Anterior cingulate cortex (tissue), 58 donors: ENCODE measurements around the gene B3GNT5.

Experiments used
- DNase-seq, 58 donors: peaks; one replicate each; lab custom pipeline; 2025; lab: John Stamatoyannopoulos, UW

Gene B3GNT5

DNA sequence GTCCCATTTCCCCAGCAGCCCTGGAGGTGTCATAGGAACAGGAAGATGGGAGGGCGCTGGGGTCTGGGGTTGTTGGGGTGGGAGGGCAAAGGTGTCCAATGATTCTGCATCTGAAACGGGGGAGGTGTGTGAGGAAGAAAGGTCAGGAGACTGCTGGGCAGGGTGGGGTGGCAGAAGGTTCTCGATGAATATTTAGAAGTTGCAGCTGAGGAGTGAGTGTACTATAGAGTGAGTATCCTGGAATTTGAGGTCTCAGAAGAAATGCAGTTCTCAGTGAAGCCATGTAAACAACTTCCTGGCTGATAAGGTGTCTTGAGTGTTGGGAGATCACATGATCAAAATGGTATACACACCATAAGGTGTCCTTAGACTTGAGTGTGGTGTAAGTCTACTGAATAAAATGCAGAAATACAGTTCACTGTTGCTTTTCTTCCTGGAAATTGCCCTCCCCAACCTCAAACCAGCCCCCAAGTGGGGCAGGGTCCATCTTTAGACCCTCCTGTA, 9.9 kb downstream of the B3GNT5 start:
- DNase-seq, result no peak

DNA sequence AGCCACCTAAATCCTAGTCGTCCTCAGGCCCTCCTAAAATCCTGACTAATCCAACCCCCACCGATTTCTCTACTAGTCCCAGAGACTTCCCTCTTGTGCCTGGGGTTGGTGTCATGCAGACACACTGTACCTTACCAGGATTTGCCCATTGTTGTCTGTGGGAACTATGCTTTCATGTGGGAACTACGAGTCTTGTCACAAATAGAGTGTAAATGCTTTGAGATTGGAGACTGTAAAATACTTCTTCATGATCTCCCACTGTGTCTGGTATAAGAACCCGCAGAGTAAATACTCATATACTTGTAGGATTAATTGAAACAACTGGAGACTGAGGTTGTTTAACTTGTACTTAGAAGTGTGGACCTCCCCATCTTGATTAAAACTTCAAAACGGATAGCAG, 11.2 kb downstream of the B3GNT5 start:
- no peak for DNase-seq

DNA sequence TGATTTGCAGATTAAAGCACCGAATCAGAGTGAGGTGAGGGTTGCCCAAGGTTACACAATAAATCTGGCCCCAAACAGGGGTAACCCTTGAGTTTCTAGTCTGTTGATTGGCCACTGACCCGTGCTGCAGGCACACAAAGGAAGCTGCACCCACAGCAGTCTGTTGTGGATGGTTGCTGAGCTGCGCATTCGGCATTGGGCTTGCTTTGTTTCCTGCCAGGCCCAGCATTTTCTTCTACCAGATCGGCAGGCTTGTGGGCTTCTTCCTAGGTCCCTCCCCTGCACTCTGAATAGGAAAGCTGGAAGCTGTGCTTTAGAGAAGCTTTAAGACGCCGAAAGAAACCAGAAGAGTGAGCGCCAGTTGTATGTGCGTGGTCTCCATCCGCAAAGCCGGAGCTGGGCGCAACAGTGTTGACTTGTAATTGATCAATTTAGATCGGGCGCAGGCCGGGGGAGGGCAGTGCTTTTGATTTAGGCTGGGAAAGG, 12.1 kb downstream of the B3GNT5 start:
- peak in 21 of 58 donors; percentile 19 to 72 (median 26) for DNase-seq

- peak in 6 of 58 donors; percentile 2 to 56 (median 20) for DNase-seq
These were observed 12.9 kb downstream of the B3GNT5 start for GRCh38 chr3:183265834-183266417.

DNA sequence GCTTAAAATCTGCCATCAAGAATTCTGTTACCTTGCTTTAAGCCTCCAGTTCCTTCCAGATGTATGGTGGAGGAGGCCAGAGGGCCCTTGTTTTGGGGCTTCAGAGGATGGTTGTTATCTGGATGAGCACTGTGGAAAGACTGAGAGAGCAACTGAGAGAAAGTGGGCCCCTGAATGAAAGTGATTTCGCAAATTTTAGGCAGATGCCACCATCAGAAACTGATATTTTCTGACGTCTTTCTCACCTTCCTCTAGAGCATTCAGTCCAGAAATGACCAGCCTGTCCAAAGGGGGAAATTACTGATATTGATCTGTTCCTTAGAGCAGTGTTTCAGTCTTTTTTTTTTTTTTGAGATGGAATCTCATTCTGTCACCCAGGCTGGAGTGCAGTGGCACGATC, 13.4 kb downstream of the B3GNT5 start:
- DNase-seq, result no peak

DNA sequence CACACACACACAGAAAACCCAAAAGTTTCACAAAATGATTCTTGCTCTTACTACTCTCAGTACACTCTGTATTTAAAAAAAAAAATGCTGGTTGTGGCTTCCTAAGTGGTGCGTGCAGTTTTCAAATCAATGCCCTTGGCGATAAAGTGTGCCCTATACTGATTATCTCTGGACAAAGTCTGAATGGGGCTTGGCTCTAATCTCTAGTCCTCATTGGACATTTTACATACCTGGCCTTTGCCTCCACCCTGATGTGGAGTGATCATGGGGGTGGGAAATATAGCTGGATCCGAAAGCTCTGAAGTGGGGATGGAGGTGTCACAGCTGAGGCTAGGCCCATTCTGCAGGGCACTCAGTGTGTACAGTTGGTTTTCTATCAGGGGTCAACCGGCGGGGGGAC, 14.1 kb downstream of the B3GNT5 start:
- DNase-seq, result no peak

DNA sequence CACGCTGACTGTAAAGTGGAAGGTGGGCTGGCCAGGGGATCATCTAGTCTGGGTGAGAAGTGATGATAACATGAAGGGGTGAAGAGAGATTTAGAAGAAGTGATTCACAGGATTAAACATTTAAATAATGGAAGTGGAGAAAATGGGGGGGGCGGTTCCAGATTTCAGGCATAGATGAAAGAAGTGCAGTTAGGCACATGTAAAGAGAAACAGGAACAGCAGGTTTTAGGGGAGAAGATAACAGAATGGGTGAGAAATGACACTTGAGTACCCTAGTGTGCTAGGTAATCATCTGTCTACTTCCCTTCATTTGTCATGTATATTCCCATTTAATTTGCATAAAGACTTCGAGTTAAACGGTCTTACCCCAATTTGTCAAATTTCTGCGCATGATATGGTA, 15.3 kb downstream of the B3GNT5 start:
- no peak for DNase-seq

DNA sequence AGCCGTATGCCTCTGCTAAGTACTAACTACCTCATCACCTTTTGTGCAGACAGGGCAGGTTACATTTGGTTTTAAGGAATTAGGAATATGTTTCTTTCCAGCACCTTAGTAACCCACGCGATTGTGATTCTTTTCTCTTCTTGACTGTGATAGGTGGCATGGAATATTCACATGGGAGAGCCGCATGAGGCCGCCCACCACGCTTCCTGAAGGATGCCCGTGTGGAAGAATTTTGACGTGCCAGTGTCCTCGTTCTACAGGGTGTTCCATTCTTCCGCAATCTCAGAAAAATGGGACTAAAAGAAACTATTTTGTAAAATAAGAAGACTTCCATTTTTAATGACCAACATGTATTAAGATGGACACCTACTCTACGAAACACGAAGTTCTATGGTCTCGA, 16.3 kb downstream of the B3GNT5 start:
- no peak for DNase-seq

- DNase-seq, result no peak
These were observed 17.3 kb downstream of the B3GNT5 start for GRCh38 chr3:183270344-183270743.

GRCh38 chr3:183272142-183272541, 19.1 kb downstream of the B3GNT5 start:
- DNase-seq, result no peak

DNA sequence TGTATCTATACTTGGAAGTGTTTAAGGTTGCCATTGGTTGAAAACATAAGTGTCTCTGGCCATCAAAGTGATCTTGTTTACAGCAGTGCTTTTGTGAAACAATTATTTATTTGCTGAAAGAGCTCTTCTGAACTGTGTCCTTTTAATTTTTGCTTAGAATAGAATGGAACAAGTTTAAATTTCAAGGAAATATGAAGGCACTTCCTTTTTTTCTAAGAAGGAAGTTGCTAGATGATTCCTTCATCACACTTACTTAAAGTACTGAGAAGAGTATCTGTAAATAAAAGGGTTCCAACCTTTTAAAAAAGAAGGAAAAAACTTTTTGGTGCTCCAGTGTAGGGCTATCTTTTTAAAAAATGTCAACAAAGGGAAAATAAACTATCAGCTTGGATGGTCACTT, 19.7 kb downstream of the B3GNT5 start:
- DNase-seq, result no peak

DNA sequence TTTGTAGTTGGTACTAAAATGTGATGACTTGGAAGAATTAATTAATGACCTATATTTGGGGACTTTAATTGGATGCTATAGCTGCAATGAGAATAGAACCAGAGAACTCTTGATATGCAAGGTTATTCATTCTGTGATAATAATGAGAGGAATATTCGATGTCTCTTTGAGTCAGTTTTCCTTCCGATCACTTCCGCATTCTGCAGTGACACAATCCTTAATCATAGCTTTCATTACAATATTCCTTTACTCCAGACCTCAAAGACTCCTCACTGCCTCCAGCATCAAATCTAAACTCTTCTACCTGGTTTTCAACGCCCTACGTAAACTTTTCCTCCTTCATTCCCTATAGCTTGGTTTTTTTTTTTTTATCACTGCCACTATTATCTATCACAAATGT, 21.6 kb downstream of the B3GNT5 start:
- no peak for DNase-seq

GRCh38 chr3:183275418-183275817, 22.4 kb downstream of the B3GNT5 start:
- DNase-seq, result no peak

- DNase-seq, result no peak
These were observed 22.9 kb downstream of the B3GNT5 start for GRCh38 chr3:183275937-183276336.

- no peak for DNase-seq
These were observed 24.2 kb downstream of the B3GNT5 start for GRCh38 chr3:183277260-183277659.

GRCh38 chr3:183278479-183279088, 25.5 kb downstream of the B3GNT5 start:
- no peak for DNase-seq

DNA sequence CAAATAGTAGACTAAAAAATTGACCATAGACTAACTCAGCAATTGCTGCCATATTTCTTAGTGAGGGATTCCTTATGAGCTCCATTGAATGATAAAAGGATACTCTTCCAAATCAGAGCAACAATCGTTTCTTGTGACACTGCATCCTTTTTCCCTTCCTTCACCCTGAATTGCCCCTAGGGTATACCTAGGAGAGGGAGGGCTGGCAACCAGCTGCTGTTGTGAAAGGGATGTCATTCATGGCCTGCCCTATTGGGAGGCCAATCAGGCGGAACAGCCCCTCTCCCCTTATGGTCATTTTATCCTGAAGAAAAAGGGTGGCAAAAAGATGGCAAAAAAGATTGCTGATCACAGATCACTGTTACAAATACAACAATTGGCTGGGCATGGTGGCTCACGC, 26.3 kb downstream of the B3GNT5 start:
- no peak for DNase-seq

- DNase-seq, result no peak
These were observed 28.2 kb downstream of the B3GNT5 start for GRCh38 chr3:183281126-183281797.

- no peak for DNase-seq
These were observed 30.8 kb downstream of the B3GNT5 start for GRCh38 chr3:183283886-183284285.

DNA sequence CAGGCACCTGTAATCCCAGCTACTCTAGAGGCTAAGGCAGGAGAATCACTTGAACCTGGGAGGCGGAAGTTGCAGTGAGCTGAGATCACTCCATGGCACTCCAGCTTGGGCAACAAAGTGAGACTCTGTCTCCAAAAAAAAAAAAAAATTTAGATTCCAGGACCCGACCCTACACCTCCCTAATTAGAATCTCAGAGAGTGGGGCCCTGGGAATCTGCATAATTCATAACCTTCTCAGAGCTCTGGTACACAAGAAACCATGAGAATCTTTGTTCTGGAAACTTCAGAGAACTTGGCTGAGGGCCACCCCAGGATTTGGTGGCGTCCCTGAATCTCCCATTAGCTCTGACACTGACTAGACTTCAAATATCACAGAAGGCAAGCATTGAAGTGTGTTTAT, 31.5 kb downstream of the B3GNT5 start:
- no peak for DNase-seq

- DNase-seq, result no peak
These were observed 32.3 kb downstream of the B3GNT5 start for GRCh38 chr3:183285318-183285717.
